K562 (cell line): Measurements from ENCODE around the gene BRME1. TPM values are rescaled to one million over a fixed set of nuclear protein-coding genes. Genes with fewer than 3 reads are reported as not detected.

ENCODE experiments used
- ATAC-seq: fragments of 200-7000 bp; cut with Tn5 transposase; 3 replicates; pipeline ENCODE4 v1.9.1; 2020; ENCODE audit warnings: moderate library complexity
- BruUV-seq: library from RNA; stranded (reverse); fragments of 400-500 nt; replicated peaks from 2 replicates; lab custom pipeline; 2021; lab: Mats Ljungman, UMichigan
- CTCF ChIA-PET: fragments of 300-600 bp; formaldehyde crosslinking; extraction: SDS; loops from one replicate; lab custom pipeline; 2021; ENCODE audit warnings: low intra/inter-chr PET ratio; lab: Yijun Ruan, JAX
- POLR2A ChIA-PET: fragments of 300-600, 350-650 bp; sonication (Branson Sonifier 250); formaldehyde crosslinking; extraction: SDS; loops from one replicate; lab custom pipeline; 2021; ENCODE audit warnings: antibody characterized with exemption, inconsistent platforms; lab: Yijun Ruan, JAX
- DNase-seq, 4 experiments: peaks; one replicate each; pipeline versions ENCODE4 v3.0.0 to v3.0.0-alpha.2; 2011 to 2018; ENCODE audit warnings: low spot score in 3 of 4, mixed read lengths in 3 of 4; ENCODE audit errors: extremely low read depth in 1 of 4
- FAIRE-seq: peaks from 2 replicates; lab custom pipeline; 2011; peaks lifted over from hg19 to GRCh38; lab: Jason Lieb, UNC
- H2AFZ ChIP-seq: 2 replicates; pipeline ENCODE4 v1.6.0; 2011; ENCODE audit warnings: low read depth, low read length, control low read depth, inconsistent platforms
- H3K27ac ChIP-seq: fragments of 200-600 bp; 3 replicates; pipeline ENCODE4 v1.8.0; 2011; ENCODE audit warnings: low read depth, mild to moderate bottlenecking, control low read depth, inconsistent platforms, low read length, moderate library complexity, mixed read lengths; ENCODE audit errors: extremely low read depth
- H3K27me3 ChIP-seq, 2 experiments: fragments of 300-600 bp in 1 of 2; 2 replicates in 1 of 2; 3 replicates in 1 of 2; pipeline versions ENCODE4 v1.6.0 to v1.8.0; 2011; ENCODE audit warnings: inconsistent platforms in 2 of 2, low read length in 2 of 2, mild to moderate bottlenecking in 1 of 2, mixed read lengths in 1 of 2, moderate library complexity in 1 of 2; ENCODE audit not compliant: control insufficient read depth in 2 of 2, insufficient read depth in 2 of 2
- H3K36me3 ChIP-seq: fragments of 300-600 bp; 3 replicates; pipeline ENCODE4 v1.8.0; 2011; ENCODE audit warnings: mild to moderate bottlenecking, low read length, inconsistent platforms; ENCODE audit not compliant: control insufficient read depth, insufficient read depth
- H3K4me1 ChIP-seq, 2 experiments: fragments of 200-600 bp in 1 of 2; replicated peaks in 1 of 2; 2 replicates in 1 of 2; 3 replicates in 1 of 2; pipeline versions ENCODE4 v1.5.1 to v1.8.0; 2011; ENCODE audit warnings: inconsistent platforms in 2 of 2, low read length in 2 of 2, mild to moderate bottlenecking in 1 of 2, mixed read lengths in 1 of 2, moderate library complexity in 1 of 2; ENCODE audit not compliant: control insufficient read depth in 2 of 2, insufficient read depth in 2 of 2
- H3K4me2 ChIP-seq: 2 replicates; pipeline ENCODE4 v1.6.1; 2011; ENCODE audit warnings: low read length, control low read depth, inconsistent platforms, mixed read lengths; ENCODE audit not compliant: insufficient read depth
- H3K4me3 ChIP-seq: fragments of 200-600 bp; sonication (generic), shearing (Covaris generic); 2 replicates; pipeline ENCODE4 v1.5.1; 2016; ENCODE audit warnings: control low read depth, inconsistent platforms
- H3K79me2 ChIP-seq: fragments of 200-600 bp; 3 replicates; pipeline ENCODE4 v1.8.0; 2011; ENCODE audit warnings: low read length, inconsistent platforms; ENCODE audit not compliant: control insufficient read depth, insufficient read depth
- H3K9ac ChIP-seq, 2 experiments: 2 replicates each; pipeline versions ENCODE4 v1.6.0 to v1.6.1; 2011; ENCODE audit warnings: low read depth in 2 of 2, low read length in 2 of 2, control low read depth in 1 of 2, inconsistent platforms in 1 of 2, mild to moderate bottlenecking in 1 of 2, mixed read lengths in 1 of 2; ENCODE audit not compliant: insufficient read depth in 1 of 2
- H3K9me1 ChIP-seq: one replicate; pipeline ENCODE4 v1.6.0; 2011; ENCODE audit warnings: inconsistent platforms, mild to moderate bottlenecking, low read length, moderate library complexity; ENCODE audit not compliant: control insufficient read depth, insufficient read depth
- H3K9me3 ChIP-seq: replicated peaks from 2 replicates; pipeline ENCODE4 v1.5.1; 2011; ENCODE audit warnings: low read depth, low read length, inconsistent platforms; ENCODE audit not compliant: control insufficient read depth, insufficient read depth
- H4K20me1 ChIP-seq: replicated peaks from 2 replicates; pipeline ENCODE4 v1.6.1; 2011; ENCODE audit warnings: low read length, inconsistent platforms, mixed read lengths; ENCODE audit not compliant: control insufficient read depth, insufficient read depth
- ARID2 ChIP-seq: fragments of 450-650 bp; IDR thresholded peaks from 2 replicates; pipeline ENCODE4 v1.6.1; 2017; ENCODE audit warnings: antibody characterized with exemption, mild to moderate bottlenecking
- LCOR ChIP-seq: sonication (generic); formaldehyde crosslinking; IDR thresholded peaks from 2 replicates; pipeline ENCODE4 v1.8.0; 2022; ENCODE audit warnings: mild to moderate bottlenecking, missing genetic modification reagents
- SMC3 ChIP-seq: conservative IDR thresholded peaks from 2 replicates; pipeline ENCODE4 v1.6.1; 2011; ENCODE audit warnings: low read depth, low read length, improper control_type of control experiment; ENCODE audit not compliant: insufficient read depth
- TAF1 ChIP-seq: IDR thresholded peaks from 2 replicates; pipeline ENCODE4 v1.6.1; 2011; ENCODE audit warnings: mild to moderate bottlenecking, low read length, moderate library complexity; ENCODE audit not compliant: insufficient read depth, control insufficient read depth, severe bottlenecking; ENCODE audit errors: extremely low read depth
- ZNF253 ChIP-seq: fragments of 250-450 bp; sonication (Bioruptor Pico); conservative IDR thresholded peaks from 2 replicates; pipeline ENCODE4 v1.6.1; 2021; ENCODE audit warnings: mild to moderate bottlenecking
- WGBS: fragments of 100-300 bp; shearing (Covaris generic); methylation state at CpG from one replicate; pipeline ENCODE4 v1.1.6; 2016; ENCODE audit warnings: low coverage, mixed read lengths; ENCODE audit not compliant: insufficient coverage; ENCODE audit errors: missing lambda C conversion rate; 5-methylcytosine and 5-hydroxymethylcytosine counted together
- in situ Hi-C: fragments of 300-500 bp; cut with MboI; formaldehyde crosslinking; loops from 4 replicates; pipeline ENCODE4 v1.15.0; 2018; ENCODE audit warnings: inconsistent platforms, mixed read lengths
- intact Hi-C: fragments of 100-400 bp; cut with micrococcal nuclease; formaldehyde crosslinking; loops from 2 replicates; pipeline ENCODE4 v1.14.2; 2022
- polyA plus RNA-seq, 8 experiments: library from polyadenylated mRNA; depleted of rRNA in 4 of 8; stranded (reverse) in 5 of 8; unstranded in 3 of 8; fragments of >200 nt; fragmentation: Nextera tagmentation in 2 of 8; fragmentation: Illumina TruSeq in 1 of 8; extraction: Ambion mirVana in 2 of 8; extraction: Trizol in 1 of 8; gene quantifications; 2 replicates each; pipeline versions ENCODE4 v1.2.1 to v1.2.3, GENCODE V29; 2011 to 2014; ENCODE audit warnings: inconsistent platforms in 1 of 8, missing spikeins in 1 of 8
- total RNA-seq, 7 experiments: library from RNA; depleted of rRNA in 6 of 7; stranded (reverse); fragments of >200 nt in 6 of 7; fragmentation: Illumina TruSeq in 2 of 7; extraction: Trizol in 2 of 7; gene quantifications; 2 replicates each; pipeline versions ENCODE4 v1.2.1 to v1.2.3, GENCODE V29; 2011 to 2021; ENCODE audit warnings: low replicate concordance in 1 of 7
- TF ChIP-seq, protein P1 (sequence below): fragments of 450-650 bp; IDR thresholded peaks from 2 replicates; pipeline ENCODE4 v1.6.1; 2016; ENCODE audit warnings: low read depth, mild to moderate bottlenecking, moderate library complexity
- TF ChIP-seq, protein P2 (sequence below), 2 experiments: fragments of 450-650 bp; formaldehyde crosslinking in 1 of 2; IDR thresholded peaks; 2 replicates each; pipeline versions ENCODE4 v1.4.0 to v1.6.1; 2014 to 2020; ENCODE audit warnings: mild to moderate bottlenecking in 2 of 2, borderline replicate concordance in 1 of 2, low read depth in 1 of 2

Gene BRME1
- total and polyA plus RNA-seq, 9 of the 15 experiments (the other 6 are each of a cell fraction or from before 2014, with no cell fraction given) = 0.75 to 6.1 (median 3.6) TPM

DNA sequence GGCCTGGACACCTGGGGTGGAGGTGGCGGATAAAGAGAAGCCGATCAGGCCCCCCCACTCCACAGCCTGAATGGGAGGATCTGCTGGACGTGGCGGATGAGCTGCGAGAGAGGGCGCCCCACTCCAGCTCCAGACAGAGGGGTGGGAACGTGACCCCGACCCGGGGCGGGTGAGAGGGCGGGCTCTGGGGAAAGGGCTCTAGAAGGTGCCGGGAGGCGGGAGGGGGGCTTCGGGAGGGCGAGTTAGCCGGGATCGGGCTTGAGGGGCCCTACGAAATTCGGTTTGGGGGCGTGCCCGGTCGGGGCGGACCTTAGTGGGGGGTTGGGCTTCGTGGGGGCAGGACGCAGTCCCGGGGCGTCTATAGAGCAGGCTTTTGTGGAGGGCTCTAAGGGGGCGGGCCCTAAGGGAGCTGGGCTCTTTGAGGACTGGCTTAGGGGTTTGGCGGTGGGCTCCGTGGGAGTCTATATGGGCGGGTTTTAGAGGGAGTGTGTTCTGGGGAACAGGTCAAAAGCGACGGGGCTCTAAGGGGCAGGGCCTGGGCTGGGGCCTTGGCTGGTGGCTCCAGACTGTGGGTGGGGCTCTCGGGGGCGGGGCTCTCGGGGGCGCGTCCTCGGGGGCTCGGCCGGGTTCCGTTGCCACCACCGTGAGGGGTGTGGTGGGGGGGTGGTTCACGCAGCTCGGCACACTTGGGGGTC, 33.1 kb downstream of the BRME1 start:
- ChIA-PET CTCF (interaction anchor here (0.6 kb wide), 1 partner anchor 101 kb away, joined by 3 read pairs; no protein-coding TSS in a partner anchor), POLR2A (interaction anchor here (1.0 to 1.5 kb wide), 2 partner anchors 26 to 208 kb away, joined by 3 to 5 read pairs; no protein-coding TSS in a partner anchor)
- WGBS = under 1% methylated on average over 29 of the region's 45 CpGs
- Histone ChIP-seq H3K4me1 (peaks cover 6 to 36% of the 10 kb centered on the region in 2 experiments), H4K20me1 (no peaks in the 10 kb centered on the region), H2AFZ (peak overlapping the region; percentile 96), H3K36me3 (no peaks in the 10 kb centered on the region), H3K27ac (peak overlapping the region; percentile 42; the same call in 1 of the 3 replicates), H3K79me2 (no peaks in the 10 kb centered on the region), H3K9ac (peak overlapping the region; percentile 62 to 89; a peak in 3 of 4 replicates), H3K4me3 (peak overlapping the region; percentile 58), H3K9me1 (no peaks in the 10 kb centered on the region), H3K27me3 (no peaks in the 10 kb centered on the region), H3K4me2 (peak overlapping the region; percentile 77), H3K9me3 (no peaks in the 10 kb centered on the region)
- intact Hi-C loops (no loop called here), in situ Hi-C loops (loop anchor here (10.0 kb wide), 1 partner anchor 612 kb away; no protein-coding TSS in a partner anchor)
- DNase-seq = peak; percentile 82 to 92 (median 90)
- no TSS peak for BruUV-seq
- peak; percentile 94 for ATAC-seq
- FAIRE-seq = peak; percentile 78
- TF ChIP-seq SMC3 = 0 out of 2 replicates have a peak, but pooled peaks have one; percentile 21
- peak; percentile 18 for TF ChIP-seq TAF1
- TF ChIP-seq, protein P1, sequence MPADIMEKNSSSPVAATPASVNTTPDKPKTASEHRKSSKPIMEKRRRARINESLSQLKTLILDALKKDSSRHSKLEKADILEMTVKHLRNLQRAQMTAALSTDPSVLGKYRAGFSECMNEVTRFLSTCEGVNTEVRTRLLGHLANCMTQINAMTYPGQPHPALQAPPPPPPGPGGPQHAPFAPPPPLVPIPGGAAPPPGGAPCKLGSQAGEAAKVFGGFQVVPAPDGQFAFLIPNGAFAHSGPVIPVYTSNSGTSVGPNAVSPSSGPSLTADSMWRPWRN = no peak
- TF ChIP-seq, protein P2, sequence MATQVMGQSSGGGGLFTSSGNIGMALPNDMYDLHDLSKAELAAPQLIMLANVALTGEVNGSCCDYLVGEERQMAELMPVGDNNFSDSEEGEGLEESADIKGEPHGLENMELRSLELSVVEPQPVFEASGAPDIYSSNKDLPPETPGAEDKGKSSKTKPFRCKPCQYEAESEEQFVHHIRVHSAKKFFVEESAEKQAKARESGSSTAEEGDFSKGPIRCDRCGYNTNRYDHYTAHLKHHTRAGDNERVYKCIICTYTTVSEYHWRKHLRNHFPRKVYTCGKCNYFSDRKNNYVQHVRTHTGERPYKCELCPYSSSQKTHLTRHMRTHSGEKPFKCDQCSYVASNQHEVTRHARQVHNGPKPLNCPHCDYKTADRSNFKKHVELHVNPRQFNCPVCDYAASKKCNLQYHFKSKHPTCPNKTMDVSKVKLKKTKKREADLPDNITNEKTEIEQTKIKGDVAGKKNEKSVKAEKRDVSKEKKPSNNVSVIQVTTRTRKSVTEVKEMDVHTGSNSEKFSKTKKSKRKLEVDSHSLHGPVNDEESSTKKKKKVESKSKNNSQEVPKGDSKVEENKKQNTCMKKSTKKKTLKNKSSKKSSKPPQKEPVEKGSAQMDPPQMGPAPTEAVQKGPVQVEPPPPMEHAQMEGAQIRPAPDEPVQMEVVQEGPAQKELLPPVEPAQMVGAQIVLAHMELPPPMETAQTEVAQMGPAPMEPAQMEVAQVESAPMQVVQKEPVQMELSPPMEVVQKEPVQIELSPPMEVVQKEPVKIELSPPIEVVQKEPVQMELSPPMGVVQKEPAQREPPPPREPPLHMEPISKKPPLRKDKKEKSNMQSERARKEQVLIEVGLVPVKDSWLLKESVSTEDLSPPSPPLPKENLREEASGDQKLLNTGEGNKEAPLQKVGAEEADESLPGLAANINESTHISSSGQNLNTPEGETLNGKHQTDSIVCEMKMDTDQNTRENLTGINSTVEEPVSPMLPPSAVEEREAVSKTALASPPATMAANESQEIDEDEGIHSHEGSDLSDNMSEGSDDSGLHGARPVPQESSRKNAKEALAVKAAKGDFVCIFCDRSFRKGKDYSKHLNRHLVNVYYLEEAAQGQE (IDR thresholded peaks at IDR 0.05; ENCODE audit: borderline replicate concordance) = no peak
- TF ChIP-seq, protein P2 (CRISPR knock-in tag; IDR thresholded peaks at IDR 0.05; ENCODE audit: low read depth) = no peak
- no peak for TF ChIP-seq ARID2
- TF ChIP-seq ZNF253 (CRISPR knock-in tag) = no peak
- TF ChIP-seq LCOR = no peak
